Measurements from ENCODE around the gene SLC35F4.

The SLC35F4 gene

GRCh38 chr14:57609192-57610075 lies 256.5 kb downstream of the SLC35F4 start:
- no peak for DNase-seq

DNA sequence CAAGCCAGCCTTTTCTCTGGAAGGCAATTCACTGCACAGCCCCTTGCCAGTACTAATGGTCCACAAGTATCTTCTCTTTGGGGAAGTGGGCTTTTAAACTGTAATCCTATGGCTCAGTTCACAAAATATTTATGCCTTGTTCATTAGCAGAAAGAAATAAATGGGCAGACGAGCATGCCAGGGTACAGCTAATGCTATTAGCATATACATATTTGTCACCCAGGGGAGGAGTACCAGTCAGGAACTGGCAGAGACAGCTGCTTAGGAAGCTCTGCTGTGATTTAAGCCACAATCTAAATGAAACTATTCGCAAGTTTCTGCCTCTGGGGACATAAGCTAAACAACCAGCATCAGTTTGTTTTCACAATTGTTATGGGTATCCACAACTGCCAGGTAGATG lies 258.8 kb downstream of the SLC35F4 start:
- DNase-seq = no peak

GRCh38 chr14:57583396-57583795 lies 282.5 kb downstream of the SLC35F4 start:
- no peak for DNase-seq

DNA sequence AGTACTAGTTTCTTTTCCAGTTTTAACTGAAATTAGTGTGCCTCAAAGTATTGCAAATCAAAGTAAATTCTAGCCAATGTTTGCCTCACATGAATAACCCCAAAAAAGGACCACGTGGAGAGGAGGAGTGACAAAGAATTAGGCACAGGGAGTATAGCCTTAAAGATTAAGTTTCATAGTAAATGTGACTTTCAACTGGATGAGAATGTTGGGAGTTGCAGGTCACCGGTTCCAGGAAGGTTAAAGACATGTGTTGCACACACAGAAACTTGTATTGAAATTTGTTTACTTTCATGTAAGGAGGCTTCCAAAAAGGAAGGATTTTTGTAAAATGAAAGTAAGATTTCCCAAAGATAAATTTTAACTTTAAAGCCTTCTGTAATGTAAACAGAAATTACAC lies 283.1 kb downstream of the SLC35F4 start:
- DNase-seq = no peak

- DNase-seq = no peak
These were observed 287.1 kb downstream of the SLC35F4 start for GRCh38 chr14:57578801-57579200.

DNA sequence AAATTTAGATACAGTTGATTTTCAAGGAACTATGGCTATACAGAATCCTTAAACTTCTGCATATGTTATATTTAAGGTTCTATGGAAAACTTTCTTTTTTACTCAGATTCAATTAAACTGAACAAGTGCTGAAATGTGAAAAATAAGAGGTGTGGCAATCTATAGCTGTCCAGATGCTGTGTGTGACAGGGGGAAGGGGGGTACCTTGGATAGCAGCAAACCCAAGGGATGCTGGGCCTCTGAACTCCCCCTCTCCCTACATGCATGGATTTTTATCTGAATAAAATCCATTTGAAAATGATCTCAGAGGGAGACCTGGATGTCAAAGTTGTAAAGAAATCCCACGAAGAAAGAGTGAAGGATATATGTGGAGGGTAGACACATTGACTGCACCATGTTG lies 289.4 kb downstream of the SLC35F4 start:
- no peak for DNase-seq

GRCh38 chr14:57575482-57575881 lies 290.4 kb downstream of the SLC35F4 start:
- DNase-seq = no peak

DNA sequence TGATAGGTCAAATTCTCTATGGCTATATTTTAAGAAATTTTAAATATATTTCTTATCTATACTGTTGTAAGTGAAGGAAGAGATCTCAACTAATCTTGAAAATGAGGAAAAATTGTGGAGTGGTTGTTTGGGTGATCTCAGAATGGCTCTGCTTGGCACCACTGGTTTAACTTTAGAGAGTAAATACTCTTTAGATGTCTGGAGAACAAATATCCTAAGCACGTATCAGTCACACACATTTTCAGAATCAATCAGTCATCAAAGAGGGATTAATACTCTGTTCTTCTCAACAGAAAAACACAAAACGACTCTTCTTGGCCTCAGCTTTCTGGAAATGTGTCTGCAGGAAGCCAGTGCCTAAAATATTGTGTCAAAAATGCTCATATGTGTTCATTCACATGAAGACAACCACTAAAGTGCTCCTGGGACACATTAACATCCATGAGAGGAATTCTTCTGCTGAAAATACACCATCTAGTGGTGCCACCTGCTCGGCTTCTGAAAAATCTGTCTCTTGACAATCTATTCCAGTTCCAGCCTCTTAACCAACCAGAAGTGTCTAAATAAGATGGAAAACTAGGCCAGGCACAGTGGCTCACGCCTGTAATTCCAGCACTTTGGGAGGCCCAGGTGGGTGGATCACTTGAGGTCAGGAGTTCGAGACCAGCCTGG lies 291.1 kb downstream of the SLC35F4 start:
- DNase-seq = no peak

DNA sequence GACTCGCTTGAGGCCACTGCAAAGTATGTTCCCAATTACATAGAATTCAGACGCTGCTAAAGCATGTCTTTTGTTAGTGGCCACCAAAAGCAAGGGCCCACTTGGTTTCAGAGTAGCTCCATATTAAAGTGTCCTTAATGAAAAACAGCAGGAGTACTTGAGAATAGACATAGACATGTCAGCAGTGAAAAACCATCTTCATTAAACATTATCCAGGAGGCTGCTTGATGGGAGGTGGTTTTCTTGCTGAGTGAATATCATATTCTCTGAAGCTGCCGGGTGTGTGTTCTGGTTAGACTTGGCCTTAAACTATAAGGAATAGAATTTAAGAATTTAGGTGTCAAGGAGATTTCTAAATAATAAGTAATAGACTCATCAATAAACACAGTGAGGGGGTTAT lies 292.7 kb downstream of the SLC35F4 start:
- no peak for DNase-seq

GRCh38 chr14:57568554-57568953 lies 297.3 kb downstream of the SLC35F4 start:
- DNase-seq = no peak

DNA sequence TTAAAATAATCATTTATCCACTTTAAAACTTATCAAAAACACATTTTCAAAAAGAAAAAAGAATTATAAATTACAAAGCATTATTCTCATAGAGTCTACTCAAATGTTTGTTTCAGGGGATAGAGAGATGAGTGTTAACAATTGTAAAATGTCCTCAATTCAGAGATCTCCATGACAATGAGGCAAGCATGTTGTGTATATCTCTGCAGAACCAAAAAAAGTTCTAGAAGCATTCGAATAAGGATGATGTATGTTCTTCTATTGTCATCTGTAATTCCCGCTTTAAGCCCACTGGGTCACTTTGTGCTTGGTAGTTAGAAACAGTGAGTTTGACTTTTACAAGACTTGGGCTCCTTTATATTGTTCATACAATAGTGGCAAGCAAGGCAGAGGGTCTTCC lies 298.7 kb downstream of the SLC35F4 start:
- DNase-seq = no peak

DNA sequence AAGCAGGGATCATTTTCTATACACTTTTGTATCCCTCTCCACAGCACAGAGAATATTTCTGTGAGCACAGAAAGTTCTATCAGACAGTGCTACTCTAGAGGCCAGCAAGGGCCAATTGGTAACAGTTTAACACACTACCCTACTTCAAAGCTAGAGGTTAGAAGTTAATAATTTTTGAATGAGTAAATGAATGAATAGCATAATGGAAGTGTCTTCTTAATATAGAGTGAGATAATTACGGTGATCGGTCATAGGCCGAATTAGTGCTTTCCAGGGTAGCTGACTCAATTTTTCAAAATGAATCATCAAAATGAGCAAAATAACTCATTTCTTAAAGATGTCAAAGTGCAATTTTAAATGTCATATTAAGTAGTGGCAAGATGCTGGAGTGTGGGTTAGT lies 305.2 kb downstream of the SLC35F4 start:
- no peak for DNase-seq

- no peak for DNase-seq
These were observed 306.3 kb downstream of the SLC35F4 start for GRCh38 chr14:57559576-57559975.

DNA sequence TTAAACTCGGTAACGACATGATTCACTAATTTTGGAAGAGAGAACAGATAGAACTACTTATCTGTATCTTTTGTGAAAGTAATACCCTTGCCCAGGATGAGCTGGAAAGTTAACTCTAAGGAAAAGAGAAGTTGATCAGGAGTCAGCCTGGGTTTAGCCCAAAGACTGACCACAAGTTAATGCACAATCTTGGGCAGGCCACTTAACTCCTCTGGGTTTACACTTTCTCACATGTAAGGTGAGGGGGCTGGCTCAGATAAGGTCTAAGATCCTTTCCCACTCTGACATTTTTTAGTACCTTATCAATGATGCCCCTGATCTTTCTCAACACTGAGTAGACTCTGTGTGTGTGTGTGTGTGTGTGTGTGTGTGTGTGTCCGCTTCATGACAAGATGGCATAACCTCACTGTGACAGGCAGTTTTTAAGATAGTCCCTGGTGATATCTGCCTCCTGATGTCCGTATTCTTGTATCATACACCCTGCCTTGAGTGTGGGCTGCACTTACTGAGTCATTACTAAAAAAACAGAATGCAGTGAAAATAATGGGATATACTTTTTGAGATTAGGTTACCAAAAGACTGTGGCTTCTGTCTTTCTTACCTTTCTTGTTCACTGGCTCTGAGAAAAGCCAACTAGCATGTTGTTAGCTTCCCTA lies 316.0 kb downstream of the SLC35F4 start:
- DNase-seq = no peak

DNA sequence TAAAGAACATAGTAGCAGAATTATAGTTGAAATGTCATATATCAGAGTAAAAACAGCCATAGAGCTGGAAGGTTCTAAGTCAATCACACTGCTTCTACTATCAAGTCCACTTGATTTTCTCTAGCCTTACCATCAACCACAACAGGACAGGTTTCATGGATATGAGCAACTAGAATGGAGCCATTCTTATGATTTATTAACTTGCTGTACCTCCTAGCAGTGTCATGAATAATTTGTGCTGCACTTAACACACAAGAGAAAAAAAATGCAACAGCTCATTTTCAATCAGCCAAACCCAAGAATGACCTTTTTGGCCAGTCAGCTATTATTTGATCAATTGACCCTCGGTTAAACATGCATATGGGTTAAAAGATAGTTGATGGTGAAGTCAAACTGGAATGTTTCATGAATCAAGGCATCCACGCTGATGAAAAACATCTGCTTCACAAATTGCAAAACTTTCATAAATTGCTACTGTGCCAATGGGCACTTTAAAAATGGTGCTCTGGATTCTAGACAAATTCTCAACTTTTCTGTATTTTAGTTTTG lies 316.8 kb downstream of the SLC35F4 start:
- DNase-seq = no peak

- no peak for DNase-seq
These were observed 318.8 kb downstream of the SLC35F4 start for GRCh38 chr14:57547131-57547530.

- DNase-seq = no peak
These were observed 332.7 kb downstream of the SLC35F4 start for GRCh38 chr14:57533214-57533613.

GRCh38 chr14:57530571-57530970 lies 335.3 kb downstream of the SLC35F4 start:
- no peak for DNase-seq

GRCh38 chr14:57526942-57527341 lies 338.9 kb downstream of the SLC35F4 start:
- DNase-seq = no peak

GRCh38 chr14:57519043-57519442 lies 346.8 kb downstream of the SLC35F4 start:
- no peak for DNase-seq
